Lower leg skin (tissue), 3 donors: ENCODE results near the gene STIM1.

Experiments
- POLR2A ChIP-seq, 2 donors: fragments of 450-650 bp; IDR thresholded peaks; one replicate each; pipeline ENCODE4 v1.6.1; 2016 to 2017; ENCODE audit warnings: antibody characterized with exemption in 2 of 2, mild to moderate bottlenecking in 1 of 2, moderate library complexity in 1 of 2
- TF ChIP-seq, protein P1 (sequence below), 3 donors: fragments of 450-650 bp; IDR thresholded peaks; one replicate each; pipeline ENCODE4 v1.5.1; 2016; ENCODE audit warnings: antibody characterized with exemption in 3 of 3, mild to moderate bottlenecking in 3 of 3, moderate library complexity in 2 of 3

GRCh38 chr11:3995949-3996554 is 140.6 kb downstream of the STIM1 start:
- TF ChIP-seq, protein P1, sequence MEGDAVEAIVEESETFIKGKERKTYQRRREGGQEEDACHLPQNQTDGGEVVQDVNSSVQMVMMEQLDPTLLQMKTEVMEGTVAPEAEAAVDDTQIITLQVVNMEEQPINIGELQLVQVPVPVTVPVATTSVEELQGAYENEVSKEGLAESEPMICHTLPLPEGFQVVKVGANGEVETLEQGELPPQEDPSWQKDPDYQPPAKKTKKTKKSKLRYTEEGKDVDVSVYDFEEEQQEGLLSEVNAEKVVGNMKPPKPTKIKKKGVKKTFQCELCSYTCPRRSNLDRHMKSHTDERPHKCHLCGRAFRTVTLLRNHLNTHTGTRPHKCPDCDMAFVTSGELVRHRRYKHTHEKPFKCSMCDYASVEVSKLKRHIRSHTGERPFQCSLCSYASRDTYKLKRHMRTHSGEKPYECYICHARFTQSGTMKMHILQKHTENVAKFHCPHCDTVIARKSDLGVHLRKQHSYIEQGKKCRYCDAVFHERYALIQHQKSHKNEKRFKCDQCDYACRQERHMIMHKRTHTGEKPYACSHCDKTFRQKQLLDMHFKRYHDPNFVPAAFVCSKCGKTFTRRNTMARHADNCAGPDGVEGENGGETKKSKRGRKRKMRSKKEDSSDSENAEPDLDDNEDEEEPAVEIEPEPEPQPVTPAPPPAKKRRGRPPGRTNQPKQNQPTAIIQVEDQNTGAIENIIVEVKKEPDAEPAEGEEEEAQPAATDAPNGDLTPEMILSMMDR (IDR thresholded peaks at IDR 0.05): no peak
- TF ChIP-seq POLR2A (IDR thresholded peaks at IDR 0.05): no peak
